Measurements from ENCODE around the gene TBK1. TPM values are rescaled to one million over a fixed set of nuclear protein-coding genes. Genes with fewer than 3 reads are reported as not detected.

TBK1 gene
- total RNA-seq, 4 donors from 2014 or later = 21.2 to 24.1 (median 22.6) TPM

DNA sequence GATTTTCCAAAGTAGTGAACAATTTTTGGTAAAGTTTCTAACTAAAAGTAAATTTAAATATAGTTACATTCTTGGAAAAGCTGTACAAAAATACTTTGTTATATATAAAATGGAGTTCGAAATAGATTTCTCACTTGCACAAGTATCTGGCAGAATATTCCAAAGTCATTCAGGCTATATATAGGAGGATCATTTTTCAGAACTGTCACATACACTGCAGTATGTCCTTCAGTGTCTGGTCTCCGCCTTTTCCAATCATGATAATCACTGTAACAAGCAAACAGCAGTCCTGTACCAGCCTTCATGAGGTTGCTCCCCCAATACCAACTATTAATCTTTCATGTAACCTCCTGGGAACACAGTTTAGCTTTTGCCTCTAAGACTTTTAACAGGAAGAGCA, 18.6 kb downstream of the TBK1 start:
- WGBS = 92% methylated on average over 2 of the region's 2 CpGs
- H3K36me3 ChIP-seq = peaks cover 26 to 94% (median 69%) of the 10 kb centered on the region in 4 donors

DNA sequence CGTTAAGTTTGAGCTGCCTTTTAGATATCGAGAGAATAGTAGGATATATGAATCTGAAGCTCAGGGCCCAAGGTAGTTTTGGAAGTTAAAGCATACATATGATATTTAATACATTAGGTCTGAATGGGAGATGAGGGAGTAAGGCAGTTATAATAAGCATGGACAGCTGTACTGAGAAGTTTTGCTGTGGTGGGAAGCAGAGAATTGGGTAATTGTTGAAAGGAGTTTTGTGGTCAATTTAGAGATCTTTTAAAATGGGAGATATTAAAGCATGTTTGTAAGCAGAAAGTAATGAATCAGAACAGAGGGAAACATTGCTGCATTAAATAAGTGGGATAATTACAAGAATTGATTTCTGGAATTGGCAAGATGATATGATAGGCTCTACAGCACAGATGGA, 21.3 kb downstream of the TBK1 start:
- Histone ChIP-seq H3K27me3 (no peaks in the 10 kb centered on the region), H3K36me3 (peaks cover 25 to 88% (median 63%) of the 10 kb centered on the region in 4 donors), H3K4me3 (no peak overlapping the region), H3K9me3 (peaks cover 0 to 9% (median 2%) of the 10 kb centered on the region in 4 donors), H3K4me1 (peaks cover 0 to 11% (median 0%) of the 10 kb centered on the region in 4 donors), H3K27ac (replicated peaks in 1 of 4) (no peak overlapping the region)
- TF ChIP-seq, protein P1, sequence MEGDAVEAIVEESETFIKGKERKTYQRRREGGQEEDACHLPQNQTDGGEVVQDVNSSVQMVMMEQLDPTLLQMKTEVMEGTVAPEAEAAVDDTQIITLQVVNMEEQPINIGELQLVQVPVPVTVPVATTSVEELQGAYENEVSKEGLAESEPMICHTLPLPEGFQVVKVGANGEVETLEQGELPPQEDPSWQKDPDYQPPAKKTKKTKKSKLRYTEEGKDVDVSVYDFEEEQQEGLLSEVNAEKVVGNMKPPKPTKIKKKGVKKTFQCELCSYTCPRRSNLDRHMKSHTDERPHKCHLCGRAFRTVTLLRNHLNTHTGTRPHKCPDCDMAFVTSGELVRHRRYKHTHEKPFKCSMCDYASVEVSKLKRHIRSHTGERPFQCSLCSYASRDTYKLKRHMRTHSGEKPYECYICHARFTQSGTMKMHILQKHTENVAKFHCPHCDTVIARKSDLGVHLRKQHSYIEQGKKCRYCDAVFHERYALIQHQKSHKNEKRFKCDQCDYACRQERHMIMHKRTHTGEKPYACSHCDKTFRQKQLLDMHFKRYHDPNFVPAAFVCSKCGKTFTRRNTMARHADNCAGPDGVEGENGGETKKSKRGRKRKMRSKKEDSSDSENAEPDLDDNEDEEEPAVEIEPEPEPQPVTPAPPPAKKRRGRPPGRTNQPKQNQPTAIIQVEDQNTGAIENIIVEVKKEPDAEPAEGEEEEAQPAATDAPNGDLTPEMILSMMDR (IDR thresholded peaks at IDR 0.05) = no peak
- TF ChIP-seq POLR2AphosphoS5 (IDR thresholded peaks at IDR 0.05) (no peak), EP300 (IDR thresholded peaks at IDR 0.05) (no peak), POLR2A (IDR thresholded peaks at IDR 0.05; ENCODE audit: low read depth) (no peak)
- DNase-seq (ENCODE audit: extremely low spot score) = no peak
- 93% methylated on average over 2 of the region's 2 CpGs for WGBS
- intact Hi-C loops (cut with DNase I) = no loop called here

More for the DNA sequence above, 18.6 kb downstream of the TBK1 start:
- no peak for DNase-seq (ENCODE audit: extremely low spot score)
- no peak overlapping the region for H3K4me3 ChIP-seq
- H3K27ac ChIP-seq (replicated peaks in 1 of 4) = no peak overlapping the region
- H3K9me3 ChIP-seq = peaks cover 0 to 2% (median 0%) of the 10 kb centered on the region in 4 donors
- no peaks in the 10 kb centered on the region for H3K27me3 ChIP-seq
- H3K4me1 ChIP-seq = peaks cover 0 to 11% (median 0%) of the 10 kb centered on the region in 4 donors
- intact Hi-C loops (cut with DNase I) = no loop called here
- no peak for TF ChIP-seq EP300 (IDR thresholded peaks at IDR 0.05)

DNA sequence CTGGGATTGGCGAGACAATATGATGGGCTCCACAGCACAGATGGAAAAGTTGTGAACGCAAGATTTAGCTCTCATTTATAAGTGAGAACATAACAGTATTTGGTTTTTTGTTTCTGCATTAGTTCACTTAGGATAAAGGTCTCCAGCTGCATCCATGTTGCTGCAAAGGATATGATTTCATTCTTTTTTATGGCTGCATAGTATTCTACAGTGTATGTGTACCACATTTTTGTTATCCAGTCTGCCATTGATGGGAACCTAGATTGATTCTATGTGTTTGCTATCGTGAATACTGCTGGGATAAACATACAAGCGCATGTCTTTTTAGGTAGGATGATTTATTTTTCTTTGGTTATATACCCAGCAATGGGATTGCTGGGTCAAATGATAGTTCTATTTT, 23.6 kb downstream of the TBK1 start:
- Histone ChIP-seq H3K27ac (replicated peaks in 1 of 4) (no peak overlapping the region), H3K9me3 (peaks cover 0 to 9% (median 2%) of the 10 kb centered on the region in 4 donors), H3K4me1 (peaks cover 0 to 5% (median 0%) of the 10 kb centered on the region in 4 donors), H3K27me3 (no peaks in the 10 kb centered on the region), H3K4me3 (no peak overlapping the region), H3K36me3 (peaks cover 18 to 90% (median 55%) of the 10 kb centered on the region in 4 donors)
- intact Hi-C loops (cut with DNase I) = no loop called here
- no peak for TF ChIP-seq EP300 (IDR thresholded peaks at IDR 0.05)
- TF ChIP-seq, protein P1 (IDR thresholded peaks at IDR 0.05) = no peak
- TF ChIP-seq POLR2A (IDR thresholded peaks at IDR 0.05; ENCODE audit: low read depth) = no peak
- TF ChIP-seq POLR2AphosphoS5 (IDR thresholded peaks at IDR 0.05) = no peak
- DNase-seq (ENCODE audit: extremely low spot score) = no peak
- 96% methylated on average over 4 of the region's 4 CpGs for WGBS

DNA sequence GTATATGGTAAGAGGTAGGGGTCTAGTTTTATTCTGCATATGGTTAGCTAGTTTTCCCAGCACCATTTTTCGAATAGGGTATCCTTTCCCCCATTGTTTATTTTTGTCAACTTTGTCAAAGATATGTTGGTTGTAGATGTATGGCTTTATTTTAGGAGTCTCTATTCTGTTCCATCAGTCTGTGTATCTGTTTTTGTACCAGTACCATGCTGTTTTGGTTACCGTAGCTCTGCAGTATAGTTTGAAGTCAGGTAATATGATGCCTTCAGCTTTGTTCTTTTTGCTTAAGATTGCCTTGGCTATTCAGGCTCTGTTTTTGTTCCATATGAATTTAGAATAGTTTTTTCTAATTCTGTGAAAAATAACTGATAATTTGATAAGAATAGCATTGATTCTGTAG, 24.9 kb downstream of the TBK1 start:
- Histone ChIP-seq H3K4me1 (no peaks in the 10 kb centered on the region), H3K27me3 (no peaks in the 10 kb centered on the region), H3K9me3 (peaks cover 0 to 9% (median 2%) of the 10 kb centered on the region in 4 donors), H3K4me3 (no peak overlapping the region), H3K27ac (replicated peaks in 1 of 4) (no peak overlapping the region), H3K36me3 (peaks cover 18 to 83% (median 48%) of the 10 kb centered on the region in 4 donors)
- DNase-seq (ENCODE audit: extremely low spot score) = no peak
- TF ChIP-seq POLR2A (IDR thresholded peaks at IDR 0.05; ENCODE audit: low read depth) (no peak), EP300 (IDR thresholded peaks at IDR 0.05) (no peak), POLR2AphosphoS5 (IDR thresholded peaks at IDR 0.05) (no peak)
- TF ChIP-seq, protein P1 (IDR thresholded peaks at IDR 0.05) = no peak
- intact Hi-C loops (cut with DNase I) = no loop called here
- WGBS = 97% methylated on average over 2 of the region's 2 CpGs

DNA sequence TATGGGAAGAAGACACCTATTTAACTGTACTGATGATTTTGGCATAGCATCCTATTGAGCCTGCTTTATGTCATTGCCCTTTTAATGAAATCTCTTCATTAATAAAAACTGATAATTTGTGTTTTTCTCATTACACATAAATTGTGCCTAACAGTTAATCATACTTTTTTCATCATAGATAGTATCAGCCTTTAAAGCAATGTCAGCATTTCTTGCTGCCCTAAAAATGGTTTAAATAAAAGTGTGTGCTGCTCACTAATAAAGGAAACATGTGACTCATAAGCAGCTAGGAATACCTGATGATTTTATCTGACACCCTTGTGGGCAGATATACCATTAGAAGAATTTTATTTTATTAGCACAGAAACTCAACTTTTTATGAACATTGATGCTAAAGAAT, 26.7 kb downstream of the TBK1 start:
- Histone ChIP-seq H3K4me1 (no peaks in the 10 kb centered on the region), H3K4me3 (no peak overlapping the region), H3K36me3 (peaks cover 18 to 83% (median 47%) of the 10 kb centered on the region in 4 donors), H3K9me3 (peaks cover 0 to 9% (median 2%) of the 10 kb centered on the region in 4 donors), H3K27ac (replicated peaks in 1 of 4) (no peak overlapping the region), H3K27me3 (no peaks in the 10 kb centered on the region)
- TF ChIP-seq EP300 (IDR thresholded peaks at IDR 0.05) (no peak), POLR2A (IDR thresholded peaks at IDR 0.05; ENCODE audit: low read depth) (no peak), POLR2AphosphoS5 (IDR thresholded peaks at IDR 0.05) (no peak)
- TF ChIP-seq, protein P1 (IDR thresholded peaks at IDR 0.05) = no peak
- DNase-seq (ENCODE audit: extremely low spot score) = no peak
- intact Hi-C loops (cut with DNase I) = no loop called here
